GM08714 (cell line): ENCODE data around the gene LRP1-AS.

ENCODE experiments used
- H3K4me3 ChIP-seq: fragments of 200-500 bp; sonication (Bioruptor generic); 2 replicates; pipeline ENCODE4 v1.5.1; 2014; ENCODE audit warnings: mild to moderate bottlenecking, low read length, inconsistent platforms
- ZNF274 ChIP-seq: IDR thresholded peaks from 2 replicates; pipeline ENCODE4 v1.6.1; 2012; ENCODE audit warnings: mild to moderate bottlenecking, low read depth, low read length

Gene LRP1-AS

DNA sequence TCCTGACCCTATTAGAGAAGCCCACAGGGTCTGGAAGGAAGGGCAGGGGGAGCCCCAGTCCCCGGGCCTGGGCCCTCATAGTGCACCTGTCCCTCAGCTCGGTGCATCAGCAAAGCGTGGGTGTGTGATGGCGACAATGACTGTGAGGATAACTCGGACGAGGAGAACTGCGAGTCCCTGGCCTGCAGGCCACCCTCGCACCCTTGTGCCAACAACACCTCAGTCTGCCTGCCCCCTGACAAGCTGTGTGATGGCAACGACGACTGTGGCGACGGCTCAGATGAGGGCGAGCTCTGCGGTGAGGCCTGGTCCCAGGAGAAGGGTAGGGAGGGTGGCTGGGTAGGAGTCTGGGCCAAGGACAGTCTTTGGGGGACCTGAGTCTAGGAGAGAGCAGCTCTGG is 26.3 kb upstream of the LRP1-AS start:
- TF ChIP-seq ZNF274: no peak

GRCh38 chr12:57173089-57173488 is 25.7 kb upstream of the LRP1-AS start:
- no peak overlapping the region for H3K4me3 ChIP-seq
- no peak for TF ChIP-seq ZNF274

More for the DNA sequence above, 26.3 kb upstream of the LRP1-AS start:
- H3K4me3 ChIP-seq: no peak overlapping the region

DNA sequence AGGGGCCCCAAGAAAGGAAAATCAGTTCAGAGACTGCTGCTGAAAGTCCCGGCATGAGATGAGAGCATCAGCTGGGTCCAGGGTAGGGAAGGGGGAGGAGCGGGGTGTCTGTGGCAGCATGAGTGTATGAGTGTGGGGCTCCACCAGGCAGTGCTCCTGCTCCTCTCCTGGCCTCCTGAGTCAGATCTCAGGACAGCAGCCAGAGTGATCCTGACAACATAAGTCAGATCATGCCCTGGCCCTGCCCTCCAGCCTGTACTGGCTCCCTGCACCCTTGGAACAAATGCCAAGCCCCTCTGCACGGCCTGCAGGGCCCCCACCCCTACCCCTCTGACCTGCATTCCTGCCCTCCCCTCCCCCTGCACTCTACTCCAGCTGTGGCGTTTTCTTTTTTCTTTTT is 24.2 kb upstream of the LRP1-AS start:
- TF ChIP-seq ZNF274: no peak

GRCh38 chr12:57170927-57171326 is 23.5 kb upstream of the LRP1-AS start:
- H3K4me3 ChIP-seq: no peak overlapping the region
- no peak for TF ChIP-seq ZNF274

More for the DNA sequence above, 24.2 kb upstream of the LRP1-AS start:
- no peak overlapping the region for H3K4me3 ChIP-seq

- H3K4me3 ChIP-seq: no peak overlapping the region
- no peak for TF ChIP-seq ZNF274
Observed at GRCh38 chr12:57170408-57170807, 23.0 kb upstream of the LRP1-AS start.

- H3K4me3 ChIP-seq: no peak overlapping the region
- TF ChIP-seq ZNF274: no peak
Observed at GRCh38 chr12:57169969-57170368, 22.6 kb upstream of the LRP1-AS start.

GRCh38 chr12:57169046-57169795 is 21.8 kb upstream of the LRP1-AS start:
- TF ChIP-seq ZNF274: no peak
- H3K4me3 ChIP-seq: no peak overlapping the region

DNA sequence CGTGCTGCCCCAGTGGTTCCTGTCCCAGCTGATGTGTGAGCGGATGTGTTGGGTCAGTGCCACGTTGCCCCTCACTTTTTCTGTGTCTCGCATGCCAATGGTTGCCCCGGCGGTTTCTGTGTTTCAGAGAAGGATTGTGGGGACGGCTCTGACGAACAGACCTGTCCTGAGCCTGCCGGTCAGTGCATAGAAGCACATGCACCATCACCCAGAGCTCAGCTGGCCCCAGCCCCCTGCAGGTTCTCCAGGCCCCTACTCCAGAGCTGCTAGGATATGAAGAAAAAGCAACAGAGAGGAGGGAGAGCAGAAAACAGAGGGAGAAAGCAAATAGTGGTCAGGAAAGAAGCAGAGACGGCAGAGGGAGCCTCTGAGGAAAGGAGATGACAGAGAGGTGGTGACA is 20.6 kb upstream of the LRP1-AS start:
- no peak overlapping the region for H3K4me3 ChIP-seq
- TF ChIP-seq ZNF274: no peak

DNA sequence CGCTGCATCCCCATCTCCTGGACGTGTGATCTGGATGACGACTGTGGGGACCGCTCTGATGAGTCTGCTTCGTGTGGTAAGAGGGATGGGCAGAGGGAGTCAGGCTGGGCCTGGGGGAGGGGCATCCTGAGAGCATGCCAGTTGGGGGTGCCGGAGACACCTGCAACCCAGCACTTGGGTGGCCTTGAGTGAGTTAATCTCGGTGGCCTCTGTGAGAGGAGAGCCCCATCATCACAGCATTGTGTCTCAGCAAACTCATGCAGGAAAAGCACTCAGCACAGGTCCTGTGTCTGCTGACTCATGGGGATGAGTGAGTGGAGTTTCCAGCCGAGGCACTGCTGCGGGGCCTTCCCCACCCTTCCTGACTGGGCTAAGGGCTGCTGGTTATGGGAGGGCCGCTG is 19.6 kb upstream of the LRP1-AS start:
- no peak for TF ChIP-seq ZNF274
- no peak overlapping the region for H3K4me3 ChIP-seq

DNA sequence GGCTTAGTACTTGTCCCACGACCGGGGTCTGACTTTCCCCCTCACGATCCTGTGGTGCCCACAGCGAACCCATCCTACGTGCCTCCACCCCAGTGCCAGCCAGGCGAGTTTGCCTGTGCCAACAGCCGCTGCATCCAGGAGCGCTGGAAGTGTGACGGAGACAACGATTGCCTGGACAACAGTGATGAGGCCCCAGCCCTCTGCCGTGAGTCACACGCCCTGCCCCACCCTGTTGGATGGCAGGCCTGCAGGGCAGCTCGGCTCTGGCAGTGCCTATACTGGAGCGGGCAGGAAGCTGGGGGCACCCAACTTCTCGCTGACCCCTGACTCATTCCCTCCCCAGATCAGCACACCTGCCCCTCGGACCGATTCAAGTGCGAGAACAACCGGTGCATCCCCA is 18.3 kb upstream of the LRP1-AS start:
- no peak overlapping the region for H3K4me3 ChIP-seq
- no peak for TF ChIP-seq ZNF274

DNA sequence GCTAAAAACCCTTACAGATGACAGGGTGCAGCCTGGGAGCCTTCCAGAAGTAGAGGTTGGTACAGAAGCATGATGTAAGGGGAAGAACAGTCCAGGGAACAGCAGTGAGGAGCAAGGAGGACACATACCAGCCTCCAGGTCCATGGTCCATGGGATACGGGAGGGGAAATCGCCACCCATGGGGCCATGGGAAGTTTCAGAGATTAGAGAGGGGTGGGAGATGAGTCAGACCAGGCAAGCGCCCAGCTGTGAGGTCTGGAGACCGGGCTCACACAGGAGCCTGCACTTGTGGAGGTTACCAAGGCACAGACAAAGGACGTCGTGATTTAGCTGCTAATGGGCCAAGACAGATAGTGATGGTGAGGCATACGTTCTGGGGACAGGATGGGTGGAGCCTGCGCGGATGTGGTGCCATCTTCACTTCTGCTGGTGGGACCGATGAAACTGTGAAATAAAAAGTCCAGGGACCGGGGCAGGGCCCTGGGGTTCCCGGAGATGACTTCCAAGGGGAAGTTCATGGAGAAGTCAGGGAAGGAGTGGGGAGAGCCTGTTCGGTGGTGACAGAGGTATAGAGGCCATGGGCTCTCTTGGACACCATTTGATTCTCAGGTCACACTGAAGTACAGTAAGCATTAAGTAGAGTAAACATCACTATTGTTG is 17.7 kb upstream of the LRP1-AS start:
- H3K4me3 ChIP-seq: no peak overlapping the region
- no peak for TF ChIP-seq ZNF274

DNA sequence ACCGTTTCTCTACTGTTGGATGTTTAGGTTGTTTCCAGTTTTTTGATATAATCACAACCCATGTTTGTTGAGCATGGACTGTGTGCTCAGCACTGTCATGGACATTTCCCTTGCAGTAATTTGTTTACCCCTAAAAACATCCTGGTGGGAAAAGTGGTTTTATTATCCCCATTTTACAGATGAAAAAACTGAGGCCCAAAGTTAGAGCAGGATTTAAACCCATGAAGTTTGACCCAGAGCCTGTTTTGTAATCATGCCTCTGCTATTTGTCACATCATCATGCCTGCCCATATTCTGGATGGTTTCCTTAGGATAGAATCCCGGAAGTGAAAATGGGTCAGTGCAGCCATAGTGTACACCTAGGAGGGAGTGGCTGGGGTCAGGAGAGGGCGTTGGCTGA is 17.0 kb upstream of the LRP1-AS start:
- TF ChIP-seq ZNF274: no peak
- H3K4me3 ChIP-seq: no peak overlapping the region

DNA sequence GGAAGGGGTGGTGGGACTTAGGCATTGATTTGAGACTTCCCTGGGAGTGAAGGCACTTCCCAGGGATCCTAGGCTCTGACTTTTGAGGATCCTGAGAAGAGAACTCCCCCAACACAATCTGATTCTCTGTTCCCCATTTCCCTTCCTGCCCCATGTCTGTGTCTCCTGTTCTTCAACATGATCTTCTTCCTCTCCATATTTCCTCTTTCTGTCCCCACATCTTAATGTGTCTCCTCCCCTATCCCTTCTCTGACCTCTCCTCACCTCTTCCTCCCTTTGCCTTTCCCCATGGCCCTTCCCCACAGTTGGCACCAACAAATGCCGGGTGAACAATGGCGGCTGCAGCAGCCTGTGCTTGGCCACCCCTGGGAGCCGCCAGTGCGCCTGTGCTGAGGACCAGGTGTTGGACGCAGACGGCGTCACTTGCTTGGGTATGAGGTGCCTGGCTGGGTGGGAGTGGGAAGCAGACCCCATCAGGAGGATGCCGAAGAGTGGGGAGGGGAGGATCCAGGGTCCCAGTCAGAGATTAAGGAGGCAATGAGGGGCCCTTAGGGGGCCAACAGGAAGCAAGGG is 15.2 kb upstream of the LRP1-AS start:
- no peak overlapping the region for H3K4me3 ChIP-seq

GRCh38 chr12:57161491-57161890 is 14.1 kb upstream of the LRP1-AS start:
- no peak for TF ChIP-seq ZNF274
- H3K4me3 ChIP-seq: no peak overlapping the region

More for the DNA sequence above, 15.2 kb upstream of the LRP1-AS start:
- TF ChIP-seq ZNF274: no peak

- no peak for TF ChIP-seq ZNF274
Observed at GRCh38 chr12:57160741-57161140, 13.3 kb upstream of the LRP1-AS start.

More at GRCh38 chr12:57160741-57161140, 13.3 kb upstream of the LRP1-AS start:
- H3K4me3 ChIP-seq: no peak overlapping the region
